ENCODE data around the gene GRN. TPM values are rescaled to one million over a fixed set of nuclear protein-coding genes. Genes with fewer than 3 reads are reported as not detected.
A peak's percentile ranks its signal among the peaks of the same experiment; 100 is the strongest.

Gene GRN
- total and polyA plus RNA-seq, 2 of the 13 experiments (the other 11 are each of a cell fraction or from before 2014, with no cell fraction given), result 86.6 to 143 TPM

- TF ChIP-seq CSRNP2 (CRISPR knock-in tag; conservative IDR thresholded peaks at IDR 0.05; ENCODE audit: low read depth) (no peak), ZNF788 (CRISPR knock-in tag; IDR thresholded peaks at IDR 0.05; ENCODE audit: borderline replicate concordance) (peak; percentile 82), ZNF451 (CRISPR knock-in tag; IDR thresholded peaks at IDR 0.05) (no peak), CHD2 (IDR thresholded peaks at IDR 0.05; ENCODE audit: low read depth, low read length) (no peak), FOXP4 (CRISPR knock-in tag; IDR thresholded peaks at IDR 0.05) (0 out of 2 replicates have a peak, but pooled peaks have one; percentile 12), KAT8 (CRISPR knock-in tag; IDR thresholded peaks at IDR 0.05) (peak; percentile 78), ZNF20 (CRISPR knock-in tag; IDR thresholded peaks at IDR 0.05) (no peak), ISX (CRISPR knock-in tag; conservative IDR thresholded peaks at IDR 0.05) (no peak), RELA (CRISPR knock-in tag; IDR thresholded peaks at IDR 0.05) (no peak), ZMAT5 (CRISPR knock-in tag; IDR thresholded peaks at IDR 0.05; ENCODE audit: borderline replicate concordance, low read depth) (no peak), ELF4 (CRISPR knock-in tag; IDR thresholded peaks at IDR 0.05; ENCODE audit: borderline replicate concordance) (no peak), ZNF180 (CRISPR knock-in tag; IDR thresholded peaks at IDR 0.05; ENCODE audit: borderline replicate concordance, low read depth) (no peak), GATA4 (IDR thresholded peaks at IDR 0.05; ENCODE audit: borderline replicate concordance, low read depth) (no peak), NR2F6 (IDR thresholded peaks at IDR 0.05) (no peak; the same call in 1 of the 2 replicates), NR2F6 (CRISPR knock-in tag; IDR thresholded peaks at IDR 0.05) (no peak; the same call in 1 of the 2 replicates), FIP1L1 (IDR thresholded peaks at IDR 0.05; ENCODE audit: borderline replicate concordance, insufficient read depth, low read depth, low read length) (no peak), BHLHE40 (IDR thresholded peaks at IDR 0.05; ENCODE audit: low read length) (peak; percentile 91), RORA (CRISPR knock-in tag; IDR thresholded peaks at IDR 0.05) (no peak), ZNF460 (CRISPR knock-in tag; IDR thresholded peaks at IDR 0.05; ENCODE audit: borderline replicate concordance) (0 out of 2 replicates have a peak, but pooled peaks have one; percentile 65)
- TF ChIP-seq, protein P1, sequence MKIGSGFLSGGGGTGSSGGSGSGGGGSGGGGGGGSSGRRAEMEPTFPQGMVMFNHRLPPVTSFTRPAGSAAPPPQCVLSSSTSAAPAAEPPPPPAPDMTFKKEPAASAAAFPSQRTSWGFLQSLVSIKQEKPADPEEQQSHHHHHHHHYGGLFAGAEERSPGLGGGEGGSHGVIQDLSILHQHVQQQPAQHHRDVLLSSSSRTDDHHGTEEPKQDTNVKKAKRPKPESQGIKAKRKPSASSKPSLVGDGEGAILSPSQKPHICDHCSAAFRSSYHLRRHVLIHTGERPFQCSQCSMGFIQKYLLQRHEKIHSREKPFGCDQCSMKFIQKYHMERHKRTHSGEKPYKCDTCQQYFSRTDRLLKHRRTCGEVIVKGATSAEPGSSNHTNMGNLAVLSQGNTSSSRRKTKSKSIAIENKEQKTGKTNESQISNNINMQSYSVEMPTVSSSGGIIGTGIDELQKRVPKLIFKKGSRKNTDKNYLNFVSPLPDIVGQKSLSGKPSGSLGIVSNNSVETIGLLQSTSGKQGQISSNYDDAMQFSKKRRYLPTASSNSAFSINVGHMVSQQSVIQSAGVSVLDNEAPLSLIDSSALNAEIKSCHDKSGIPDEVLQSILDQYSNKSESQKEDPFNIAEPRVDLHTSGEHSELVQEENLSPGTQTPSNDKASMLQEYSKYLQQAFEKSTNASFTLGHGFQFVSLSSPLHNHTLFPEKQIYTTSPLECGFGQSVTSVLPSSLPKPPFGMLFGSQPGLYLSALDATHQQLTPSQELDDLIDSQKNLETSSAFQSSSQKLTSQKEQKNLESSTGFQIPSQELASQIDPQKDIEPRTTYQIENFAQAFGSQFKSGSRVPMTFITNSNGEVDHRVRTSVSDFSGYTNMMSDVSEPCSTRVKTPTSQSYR (CRISPR knock-in tag; IDR thresholded peaks at IDR 0.05; ENCODE audit: borderline replicate concordance), result peak; percentile 46; the same call in 1 of the 2 replicates
- TF ChIP-seq, protein P2, sequence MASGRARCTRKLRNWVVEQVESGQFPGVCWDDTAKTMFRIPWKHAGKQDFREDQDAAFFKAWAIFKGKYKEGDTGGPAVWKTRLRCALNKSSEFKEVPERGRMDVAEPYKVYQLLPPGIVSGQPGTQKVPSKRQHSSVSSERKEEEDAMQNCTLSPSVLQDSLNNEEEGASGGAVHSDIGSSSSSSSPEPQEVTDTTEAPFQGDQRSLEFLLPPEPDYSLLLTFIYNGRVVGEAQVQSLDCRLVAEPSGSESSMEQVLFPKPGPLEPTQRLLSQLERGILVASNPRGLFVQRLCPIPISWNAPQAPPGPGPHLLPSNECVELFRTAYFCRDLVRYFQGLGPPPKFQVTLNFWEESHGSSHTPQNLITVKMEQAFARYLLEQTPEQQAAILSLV (CRISPR knock-in tag; IDR thresholded peaks at IDR 0.05; ENCODE audit: borderline replicate concordance), result no peak
- TF ChIP-seq, protein P3, sequence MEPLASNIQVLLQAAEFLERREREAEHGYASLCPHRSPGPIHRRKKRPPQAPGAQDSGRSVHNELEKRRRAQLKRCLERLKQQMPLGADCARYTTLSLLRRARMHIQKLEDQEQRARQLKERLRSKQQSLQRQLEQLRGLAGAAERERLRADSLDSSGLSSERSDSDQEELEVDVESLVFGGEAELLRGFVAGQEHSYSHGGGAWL (CRISPR knock-in tag; IDR thresholded peaks at IDR 0.05), result peak; percentile 82; the same call in 1 of the 2 replicates
Observed at GRCh38 chr17:44326861-44327444, 18.1 kb upstream of the GRN start (continued).
